GM18499 (cell line): ENCODE data around the gene APC2.

Source experiments
- ATAC-seq: cut with Tn5 transposase; IDR thresholded peaks from one replicate; pipeline ENCODE4 v1.9.1; 2021; ENCODE audit warnings: moderate number of reproducible peaks; ENCODE audit not compliant: insufficient read depth, unreplicated experiment

Gene APC2

DNA sequence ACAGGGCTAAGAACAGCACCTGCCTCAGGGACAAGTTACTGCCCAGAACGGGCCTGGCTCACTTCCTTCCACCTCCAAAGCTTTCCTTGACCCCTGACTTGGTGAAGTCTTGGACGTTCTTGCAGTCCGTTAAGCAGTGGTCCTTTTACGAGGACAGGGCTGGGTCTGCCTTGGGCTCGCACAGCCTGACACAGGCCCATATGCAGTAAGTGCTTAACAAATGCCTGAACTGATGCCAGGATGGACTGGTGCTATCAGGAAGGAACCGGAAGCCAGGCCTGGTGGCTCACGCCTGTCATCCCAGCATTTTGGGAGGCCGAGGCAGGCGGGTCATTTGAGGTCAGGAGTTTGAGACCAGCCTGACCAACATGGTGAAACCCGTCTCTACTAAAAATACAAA, 72.1 kb downstream of the APC2 start:
- ATAC-seq, result no peak

DNA sequence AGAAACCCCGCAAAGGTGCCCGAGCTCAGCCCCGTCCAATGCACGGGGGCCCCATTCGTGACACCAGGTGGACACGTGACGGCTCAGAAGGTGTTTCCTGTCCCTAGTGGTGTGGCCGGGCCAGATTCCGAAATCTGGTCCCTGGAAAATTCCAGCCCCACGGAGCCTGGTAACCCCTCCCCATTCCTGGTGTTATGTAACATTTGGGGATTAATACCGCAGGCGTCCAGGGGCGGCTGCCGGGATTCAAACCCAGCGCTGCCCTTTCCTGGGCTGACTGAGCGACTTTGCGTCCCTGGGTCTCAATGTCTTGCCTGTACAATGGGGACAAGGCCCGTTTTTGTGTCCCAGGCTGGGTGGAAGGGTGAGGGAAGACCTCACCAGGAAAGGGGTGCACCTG, 72.9 kb downstream of the APC2 start:
- ATAC-seq, result no peak
